ENCODE data around the gene QRFP.

- TF ChIP-seq CTCF (IDR thresholded peaks at IDR 0.05) (no peak), POLR2A (IDR thresholded peaks at IDR 0.05) (no peak)
Observed at GRCh38 chr9:130918101-130918825, 21.7 kb upstream of the QRFP start.
